ENCODE data around the gene COMT. TPM values are rescaled to one million over a fixed set of nuclear protein-coding genes. Genes with fewer than 3 reads are reported as not detected.

COMT gene
- total RNA-seq, 2 donors from 2014 or later = 26.6 to 27.8 TPM

- no peak overlapping the region for H3K4me3 ChIP-seq (ENCODE audit: low read length)
- Mint-ChIP-seq H3K27ac (no peak overlapping the region), H3K4me1 (no peaks in the 10 kb centered on the region), H3K9me3 (peaks cover 47% of the 10 kb centered on the region), H3K36me3 (ENCODE audit: low read depth) (peaks cover 21% of the 10 kb centered on the region), H3K4me3 (no peak overlapping the region), H3K27me3 (ENCODE audit: insufficient read depth) (peaks cover 2% of the 10 kb centered on the region)
- H3K9me3 ChIP-seq (ENCODE audit: control insufficient read depth, low read length) = peaks cover 34% of the 10 kb centered on the region
- H3K36me3 ChIP-seq (ENCODE audit: control insufficient read depth, insufficient read depth, low read length) = no peaks in the 10 kb centered on the region
- no peak overlapping the region for H3K27ac ChIP-seq (ENCODE audit: low read depth, low read length)
- H3K4me1 ChIP-seq (ENCODE audit: control insufficient read depth, insufficient read depth, low read length) = no peaks in the 10 kb centered on the region
- TF ChIP-seq, protein P1, sequence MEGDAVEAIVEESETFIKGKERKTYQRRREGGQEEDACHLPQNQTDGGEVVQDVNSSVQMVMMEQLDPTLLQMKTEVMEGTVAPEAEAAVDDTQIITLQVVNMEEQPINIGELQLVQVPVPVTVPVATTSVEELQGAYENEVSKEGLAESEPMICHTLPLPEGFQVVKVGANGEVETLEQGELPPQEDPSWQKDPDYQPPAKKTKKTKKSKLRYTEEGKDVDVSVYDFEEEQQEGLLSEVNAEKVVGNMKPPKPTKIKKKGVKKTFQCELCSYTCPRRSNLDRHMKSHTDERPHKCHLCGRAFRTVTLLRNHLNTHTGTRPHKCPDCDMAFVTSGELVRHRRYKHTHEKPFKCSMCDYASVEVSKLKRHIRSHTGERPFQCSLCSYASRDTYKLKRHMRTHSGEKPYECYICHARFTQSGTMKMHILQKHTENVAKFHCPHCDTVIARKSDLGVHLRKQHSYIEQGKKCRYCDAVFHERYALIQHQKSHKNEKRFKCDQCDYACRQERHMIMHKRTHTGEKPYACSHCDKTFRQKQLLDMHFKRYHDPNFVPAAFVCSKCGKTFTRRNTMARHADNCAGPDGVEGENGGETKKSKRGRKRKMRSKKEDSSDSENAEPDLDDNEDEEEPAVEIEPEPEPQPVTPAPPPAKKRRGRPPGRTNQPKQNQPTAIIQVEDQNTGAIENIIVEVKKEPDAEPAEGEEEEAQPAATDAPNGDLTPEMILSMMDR (conservative IDR thresholded peaks at IDR 0.05) = no peak
- 90 to 95% methylated on average over 7 of the region's 7 CpGs for WGBS, 2 experiments (ENCODE audit: insufficient coverage in 1 of 2, insufficient read length in 1 of 2)
- no peak overlapping the region for H3K9ac ChIP-seq (ENCODE audit: extremely low read depth, low read length, poor library complexity, severe bottlenecking)
- no peaks in the 10 kb centered on the region for H3K27me3 ChIP-seq (ENCODE audit: control insufficient read depth, insufficient read depth, low read length, poor library complexity, severe bottlenecking)
- no peak for DNase-seq
Observed at GRCh38 chr22:19936513-19936912, 5.1 kb upstream of the COMT start.

DNA sequence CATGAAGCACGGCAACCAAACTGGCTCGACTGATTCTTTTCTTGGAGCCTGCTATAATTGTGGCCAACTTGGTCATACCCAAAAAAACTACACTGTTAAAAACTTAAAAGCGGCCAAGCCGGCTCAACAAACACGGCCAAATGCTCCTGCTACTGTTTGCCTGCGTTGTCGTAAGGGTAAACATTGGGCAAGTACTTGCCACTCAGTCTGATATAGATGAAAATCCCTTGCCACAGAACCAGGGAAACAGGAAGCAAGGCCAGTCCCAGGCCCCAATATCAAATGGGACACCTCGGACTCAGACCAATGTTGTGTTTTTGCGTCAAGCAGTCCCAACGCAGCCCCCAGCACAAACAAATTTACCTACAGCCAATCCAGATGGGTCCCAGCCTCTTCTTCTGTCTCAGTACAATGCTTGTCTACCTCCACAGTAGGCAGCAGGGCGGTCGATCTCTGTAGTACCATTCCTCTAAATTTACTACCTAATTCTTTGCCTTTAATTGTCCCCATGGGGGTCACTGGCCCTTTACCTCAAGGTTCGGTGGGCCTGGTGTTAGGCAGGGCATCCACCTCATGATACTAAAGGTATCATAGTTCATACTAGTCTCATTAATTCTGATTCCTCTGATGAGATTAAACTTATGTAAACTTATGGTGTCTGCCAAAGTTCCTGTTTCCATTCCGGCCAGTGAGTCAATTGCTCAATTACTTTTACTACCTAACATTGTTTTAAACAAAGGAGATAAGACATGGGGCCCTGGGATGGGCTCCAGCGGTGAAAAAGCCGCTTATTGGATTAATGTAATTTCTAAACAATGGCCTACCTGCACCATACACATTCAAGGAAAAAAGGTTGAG is 3.7 kb upstream of the COMT start:
- no peak overlapping the region for H3K9ac ChIP-seq (ENCODE audit: extremely low read depth, low read length, poor library complexity, severe bottlenecking)
- no peaks in the 10 kb centered on the region for H3K27me3 ChIP-seq (ENCODE audit: control insufficient read depth, insufficient read depth, low read length, poor library complexity, severe bottlenecking)
- peaks cover 2% of the 10 kb centered on the region for H3K27me3 Mint-ChIP-seq (ENCODE audit: insufficient read depth)
- H3K4me1 Mint-ChIP-seq = peaks cover 9% of the 10 kb centered on the region
- H3K4me1 ChIP-seq (ENCODE audit: control insufficient read depth, insufficient read depth, low read length) = peaks cover 2% of the 10 kb centered on the region
- TF ChIP-seq, protein P1 (conservative IDR thresholded peaks at IDR 0.05) = no peak
- H3K4me3 Mint-ChIP-seq = no peak overlapping the region
- no peak overlapping the region for H3K27ac ChIP-seq (ENCODE audit: low read depth, low read length)
- H3K4me3 ChIP-seq (ENCODE audit: low read length) = peak overlapping the region; percentile 20
- peaks cover 34% of the 10 kb centered on the region for H3K9me3 ChIP-seq (ENCODE audit: control insufficient read depth, low read length)
- H3K9me3 Mint-ChIP-seq = peaks cover 47% of the 10 kb centered on the region
- WGBS, 2 experiments (ENCODE audit: insufficient coverage in 1 of 2, insufficient read length in 1 of 2) = 88 to 94% methylated on average over 11 to 16 of the region's 16 CpGs
- no peak for DNase-seq
- H3K36me3 Mint-ChIP-seq (ENCODE audit: low read depth) = peaks cover 21% of the 10 kb centered on the region
- H3K36me3 ChIP-seq (ENCODE audit: control insufficient read depth, insufficient read depth, low read length) = no peaks in the 10 kb centered on the region
- no peak overlapping the region for H3K27ac Mint-ChIP-seq

- Histone ChIP-seq H3K4me1 (ENCODE audit: control insufficient read depth, insufficient read depth, low read length) (peaks cover 6% of the 10 kb centered on the region), H3K27ac (ENCODE audit: low read depth, low read length) (no peak overlapping the region), H3K9ac (ENCODE audit: extremely low read depth, low read length, poor library complexity, severe bottlenecking) (no peak overlapping the region), H3K27me3 (ENCODE audit: control insufficient read depth, insufficient read depth, low read length, poor library complexity, severe bottlenecking) (no peaks in the 10 kb centered on the region), H3K9me3 (ENCODE audit: control insufficient read depth, low read length) (peaks cover 30% of the 10 kb centered on the region), H3K4me3 (ENCODE audit: low read length) (peak overlapping the region; percentile 68), H3K36me3 (ENCODE audit: control insufficient read depth, insufficient read depth, low read length) (no peaks in the 10 kb centered on the region)
- peaks cover 18% of the 10 kb centered on the region for H3K36me3 Mint-ChIP-seq (ENCODE audit: low read depth)
- peaks cover 17% of the 10 kb centered on the region for H3K4me1 Mint-ChIP-seq
- peaks cover 34% of the 10 kb centered on the region for H3K9me3 Mint-ChIP-seq
- H3K27ac Mint-ChIP-seq = no peak overlapping the region
- H3K4me3 Mint-ChIP-seq = peak overlapping the region; percentile 77
- no peak for DNase-seq
- H3K27me3 Mint-ChIP-seq (ENCODE audit: insufficient read depth) = no peaks in the 10 kb centered on the region
- WGBS, 2 experiments (ENCODE audit: insufficient coverage in 1 of 2, insufficient read length in 1 of 2) = 93 to 96% methylated on average over 14 to 21 of the region's 21 CpGs
- TF ChIP-seq, protein P1 (conservative IDR thresholded peaks at IDR 0.05) = no peak
Observed at GRCh38 chr22:19940536-19941364, 822 bp upstream of the COMT start.

All from endodermal cell (in vitro differentiated cells).